Measurements from ENCODE around the gene DPYSL4. TPM values are rescaled to one million over a fixed set of nuclear protein-coding genes. Genes with fewer than 3 reads are reported as not detected.

Gene DPYSL4
- total and polyA plus RNA-seq, 12 donors = 0.42 to 7.6 (median 3.2) TPM

DNA sequence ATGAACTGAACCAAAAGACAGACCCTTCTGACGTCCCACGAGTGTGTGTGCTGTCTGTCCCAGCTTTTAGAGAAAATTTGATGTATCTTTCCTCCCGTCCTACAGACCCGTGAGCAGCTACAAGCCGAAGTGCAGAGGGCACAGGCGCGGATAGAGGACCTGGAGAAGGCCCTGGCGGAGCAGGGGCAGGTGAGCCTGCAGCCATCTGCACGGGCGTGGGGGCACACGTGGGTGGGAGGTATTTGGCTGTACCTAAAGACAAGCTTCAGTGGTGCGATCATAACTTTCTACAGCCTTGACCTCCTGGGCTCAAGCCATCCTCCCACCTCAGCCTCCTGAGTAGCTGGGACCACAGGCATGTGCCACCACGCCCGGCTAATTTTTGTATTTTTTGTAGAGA, 41.7 kb upstream of the DPYSL4 start:
- Histone ChIP-seq H3K9me3 (replicated peaks in 1 of 3) (no peaks in the 10 kb centered on the region), H3K27me3 (no peaks in the 10 kb centered on the region), H3K4me1 (replicated peaks in 1 of 2) (no peaks in the 10 kb centered on the region), H3K4me3 (no peak overlapping the region), H3K27ac (no peak overlapping the region), H3K36me3 (replicated peaks in 1 of 2) (no peaks in the 10 kb centered on the region)
- 90 to 95% (median 93%) methylated on average over 12 to 14 of the region's 14 CpGs for whole genome bisulfite sequencing, 4 donors
- TF ChIP-seq POLR2A (IDR thresholded peaks at IDR 0.05) = no peak
- TF ChIP-seq, protein P1, sequence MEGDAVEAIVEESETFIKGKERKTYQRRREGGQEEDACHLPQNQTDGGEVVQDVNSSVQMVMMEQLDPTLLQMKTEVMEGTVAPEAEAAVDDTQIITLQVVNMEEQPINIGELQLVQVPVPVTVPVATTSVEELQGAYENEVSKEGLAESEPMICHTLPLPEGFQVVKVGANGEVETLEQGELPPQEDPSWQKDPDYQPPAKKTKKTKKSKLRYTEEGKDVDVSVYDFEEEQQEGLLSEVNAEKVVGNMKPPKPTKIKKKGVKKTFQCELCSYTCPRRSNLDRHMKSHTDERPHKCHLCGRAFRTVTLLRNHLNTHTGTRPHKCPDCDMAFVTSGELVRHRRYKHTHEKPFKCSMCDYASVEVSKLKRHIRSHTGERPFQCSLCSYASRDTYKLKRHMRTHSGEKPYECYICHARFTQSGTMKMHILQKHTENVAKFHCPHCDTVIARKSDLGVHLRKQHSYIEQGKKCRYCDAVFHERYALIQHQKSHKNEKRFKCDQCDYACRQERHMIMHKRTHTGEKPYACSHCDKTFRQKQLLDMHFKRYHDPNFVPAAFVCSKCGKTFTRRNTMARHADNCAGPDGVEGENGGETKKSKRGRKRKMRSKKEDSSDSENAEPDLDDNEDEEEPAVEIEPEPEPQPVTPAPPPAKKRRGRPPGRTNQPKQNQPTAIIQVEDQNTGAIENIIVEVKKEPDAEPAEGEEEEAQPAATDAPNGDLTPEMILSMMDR (IDR thresholded peaks at IDR 0.05) = no peak
- intact Hi-C loops (cut with DNase I) = loop anchor here (10.0 kb wide), 2 partner anchors 110 to 120 kb away; no protein-coding TSS in a partner anchor
- DNase-seq = no peak

DNA sequence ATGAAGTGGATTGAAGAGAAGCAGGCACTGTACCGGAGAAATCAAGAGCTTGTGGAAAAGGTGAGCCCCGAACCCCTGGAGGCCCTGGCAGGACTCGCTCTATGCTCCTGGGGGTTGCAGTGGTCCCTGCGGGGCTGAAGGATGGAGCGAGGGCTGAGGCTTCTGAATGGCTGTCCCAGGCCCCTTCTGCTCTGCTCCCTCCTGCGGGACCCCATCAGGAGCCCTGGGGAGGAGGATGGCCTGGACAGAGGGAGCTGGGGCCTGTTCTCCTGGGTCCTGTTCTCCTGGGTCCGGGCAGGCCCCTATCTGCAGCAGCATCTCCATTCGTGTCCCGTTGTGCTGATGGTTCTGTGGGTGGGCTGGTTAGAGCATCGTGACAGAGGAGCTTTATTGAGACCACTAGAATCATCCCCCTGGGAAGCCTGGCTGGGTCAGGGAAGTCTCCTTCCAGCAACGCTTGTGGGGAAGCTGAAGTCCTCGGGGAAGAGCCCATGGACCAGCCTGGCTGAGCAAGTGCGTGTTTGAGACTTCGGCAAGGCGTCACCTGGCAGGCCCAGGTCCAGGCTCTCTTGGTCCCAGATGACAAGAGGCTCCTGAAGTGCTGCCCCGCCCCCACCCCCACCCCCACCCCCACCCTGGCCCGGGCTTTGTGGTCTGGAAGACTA, 41.1 kb upstream of the DPYSL4 start:
- Histone ChIP-seq H3K4me3 (no peak overlapping the region), H3K27ac (no peak overlapping the region), H3K36me3 (replicated peaks in 1 of 2) (no peaks in the 10 kb centered on the region), H3K27me3 (no peaks in the 10 kb centered on the region), H3K4me1 (replicated peaks in 1 of 2) (no peaks in the 10 kb centered on the region), H3K9me3 (replicated peaks in 1 of 3) (no peaks in the 10 kb centered on the region)
- no peak for DNase-seq
- 78 to 89% (median 80%) methylated on average over 10 to 17 of the region's 17 CpGs for WGBS, 4 donors
- TF ChIP-seq POLR2A (IDR thresholded peaks at IDR 0.05) = no peak
- TF ChIP-seq, protein P1 (IDR thresholded peaks at IDR 0.05) = no peak
- intact Hi-C loops (cut with DNase I) = loop anchor here (10.0 kb wide), 2 partner anchors 111 to 121 kb away; no protein-coding TSS in a partner anchor

DNA sequence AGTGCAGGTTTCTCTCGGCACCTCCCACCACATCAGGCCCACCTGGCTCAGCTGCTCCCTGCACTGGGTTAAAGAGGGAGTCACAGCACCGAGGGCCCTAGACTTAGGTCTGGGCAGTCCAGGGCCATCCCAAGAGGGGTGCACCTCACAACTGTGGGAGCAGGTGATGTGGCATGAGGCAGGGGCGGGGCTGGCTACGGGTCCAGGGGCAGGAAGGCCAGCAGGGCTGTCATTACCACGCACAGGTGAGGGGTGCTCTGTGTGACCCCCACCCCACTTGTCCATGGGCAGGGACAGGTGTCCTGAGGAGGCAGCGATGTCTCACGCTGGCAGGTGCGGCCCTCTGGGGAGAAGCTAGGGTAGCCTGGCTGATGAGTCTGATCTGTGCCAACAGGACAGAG, 40.5 kb upstream of the DPYSL4 start:
- Histone ChIP-seq H3K9me3 (replicated peaks in 1 of 3) (no peaks in the 10 kb centered on the region), H3K27me3 (no peaks in the 10 kb centered on the region), H3K36me3 (replicated peaks in 1 of 2) (no peaks in the 10 kb centered on the region), H3K27ac (no peak overlapping the region), H3K4me1 (replicated peaks in 1 of 2) (no peaks in the 10 kb centered on the region), H3K4me3 (no peak overlapping the region)
- no peak for TF ChIP-seq POLR2A (IDR thresholded peaks at IDR 0.05)
- TF ChIP-seq, protein P1 (IDR thresholded peaks at IDR 0.05) = no peak
- no peak for DNase-seq
- 75 to 88% (median 85%) methylated on average over 3 to 8 of the region's 8 CpGs for WGBS, 4 donors
- intact Hi-C loops (cut with DNase I) = loop anchor here (10.0 kb wide), 2 partner anchors 111 to 121 kb away; no protein-coding TSS in a partner anchor

DNA sequence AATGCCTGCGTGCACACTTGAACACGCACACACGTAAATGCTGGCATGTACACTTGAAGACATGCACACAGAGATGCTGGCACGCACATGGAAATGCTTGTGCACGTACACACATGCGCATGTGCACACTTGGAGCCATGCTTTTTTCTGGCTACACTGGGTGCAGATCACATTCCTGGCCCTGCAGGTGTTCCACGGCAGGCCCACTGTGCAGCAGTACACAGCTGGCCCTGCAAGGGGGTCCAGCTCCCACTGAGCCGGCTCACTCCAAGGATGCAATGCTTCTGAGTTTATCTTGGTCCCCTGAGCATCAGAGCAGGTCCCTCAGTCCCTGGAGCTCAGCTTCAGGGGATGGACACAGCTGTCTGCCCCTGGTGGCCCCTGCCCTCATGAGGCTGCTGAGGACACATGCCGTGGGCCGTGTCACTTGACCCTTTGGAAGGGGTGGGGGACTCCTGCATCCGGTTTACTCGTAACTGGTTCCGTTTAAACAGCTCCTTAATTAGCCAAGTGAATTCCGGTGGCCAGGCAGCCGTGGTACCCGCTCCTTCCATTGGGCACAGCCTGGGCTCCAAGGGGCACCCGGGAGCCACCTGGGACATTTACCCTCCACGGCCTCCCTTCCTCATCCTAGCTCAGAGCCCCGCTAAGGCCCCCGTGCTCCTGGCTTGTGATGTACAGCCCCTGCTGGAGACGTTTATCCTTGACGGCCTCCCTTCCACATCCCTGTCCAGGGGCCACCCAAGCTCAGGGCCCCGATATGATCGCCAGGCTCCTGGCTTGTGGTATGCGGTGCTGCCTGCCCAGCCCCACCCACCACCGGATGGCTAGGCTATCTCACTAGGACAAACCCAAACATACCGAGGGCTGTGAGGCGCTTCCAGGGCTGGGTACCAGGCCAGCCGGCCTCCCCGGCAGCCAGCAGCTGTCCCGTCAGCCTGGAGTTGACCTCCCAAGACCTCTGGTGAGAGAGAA, 39.5 kb upstream of the DPYSL4 start:
- Histone ChIP-seq H3K4me3 (no peak overlapping the region), H3K27me3 (no peaks in the 10 kb centered on the region), H3K36me3 (replicated peaks in 1 of 2) (no peaks in the 10 kb centered on the region), H3K27ac (no peak overlapping the region), H3K4me1 (replicated peaks in 1 of 2) (no peaks in the 10 kb centered on the region), H3K9me3 (replicated peaks in 1 of 3) (no peaks in the 10 kb centered on the region)
- intact Hi-C loops (cut with DNase I) = loop anchor here (10.0 kb wide), 2 partner anchors 112 to 122 kb away; no protein-coding TSS in a partner anchor
- WGBS, 4 donors = 79 to 86% (median 83%) methylated on average over 27 to 31 of the region's 31 CpGs
- no peak for DNase-seq
- no peak for TF ChIP-seq POLR2A (IDR thresholded peaks at IDR 0.05)
- TF ChIP-seq, protein P1 (IDR thresholded peaks at IDR 0.05) = no peak

All from adrenal gland (tissue), 12 donors.